Sigmoid colon (tissue), 4 donors: ENCODE data around the gene USH2A.

ENCODE experiments used
- EP300 ChIP-seq, 4 donors: sonication (generic); formaldehyde crosslinking; IDR thresholded peaks; one replicate each; pipeline ENCODE4 v1.6.1; 2017; ENCODE audit warnings: antibody characterized with exemption in 4 of 4
- POLR2A ChIP-seq, 2 donors: fragments of 450-650 bp; IDR thresholded peaks; one replicate each; pipeline ENCODE4 v1.6.1; 2016; ENCODE audit warnings: antibody characterized with exemption in 2 of 2, mild to moderate bottlenecking in 2 of 2, moderate library complexity in 2 of 2
- TF ChIP-seq, protein P1 (sequence below), 4 experiments: fragments of 450-650 bp in 3 of 4; fragments of 200-600 bp in 1 of 4; IDR thresholded peaks; one replicate each; pipeline ENCODE4 v1.5.1; 2016 to 2019; ENCODE audit warnings: antibody characterized with exemption in 4 of 4, mild to moderate bottlenecking in 3 of 4, moderate library complexity in 2 of 4

GRCh38 chr1:216356945-216357344, 66.3 kb downstream of the USH2A start:
- TF ChIP-seq, protein P1, sequence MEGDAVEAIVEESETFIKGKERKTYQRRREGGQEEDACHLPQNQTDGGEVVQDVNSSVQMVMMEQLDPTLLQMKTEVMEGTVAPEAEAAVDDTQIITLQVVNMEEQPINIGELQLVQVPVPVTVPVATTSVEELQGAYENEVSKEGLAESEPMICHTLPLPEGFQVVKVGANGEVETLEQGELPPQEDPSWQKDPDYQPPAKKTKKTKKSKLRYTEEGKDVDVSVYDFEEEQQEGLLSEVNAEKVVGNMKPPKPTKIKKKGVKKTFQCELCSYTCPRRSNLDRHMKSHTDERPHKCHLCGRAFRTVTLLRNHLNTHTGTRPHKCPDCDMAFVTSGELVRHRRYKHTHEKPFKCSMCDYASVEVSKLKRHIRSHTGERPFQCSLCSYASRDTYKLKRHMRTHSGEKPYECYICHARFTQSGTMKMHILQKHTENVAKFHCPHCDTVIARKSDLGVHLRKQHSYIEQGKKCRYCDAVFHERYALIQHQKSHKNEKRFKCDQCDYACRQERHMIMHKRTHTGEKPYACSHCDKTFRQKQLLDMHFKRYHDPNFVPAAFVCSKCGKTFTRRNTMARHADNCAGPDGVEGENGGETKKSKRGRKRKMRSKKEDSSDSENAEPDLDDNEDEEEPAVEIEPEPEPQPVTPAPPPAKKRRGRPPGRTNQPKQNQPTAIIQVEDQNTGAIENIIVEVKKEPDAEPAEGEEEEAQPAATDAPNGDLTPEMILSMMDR (IDR thresholded peaks at IDR 0.05) = no peak
- no peak for TF ChIP-seq POLR2A (IDR thresholded peaks at IDR 0.05)
- TF ChIP-seq EP300 (IDR thresholded peaks at IDR 0.05) = no peak
